Endothelial cell of umbilical vein (primary cell): ENCODE measurements around the gene CACNB3.

Experiments used
- CTCF ChIP-seq, 2 donors: IDR thresholded peaks; 1 replicate in 1 of 2; 2 replicates in 1 of 2; pipeline ENCODE4 v1.5.1; 2011; ENCODE audit warnings: low read length in 2 of 2, mild to moderate bottlenecking in 2 of 2, moderate library complexity in 2 of 2, control low read depth in 1 of 2, inconsistent platforms in 1 of 2, low read depth in 1 of 2; ENCODE audit not compliant: insufficient read depth in 1 of 2; ENCODE audit errors: extremely low read depth in 1 of 2
- EZH2 ChIP-seq: IDR thresholded peaks from 2 replicates; pipeline ENCODE4 v1.6.1; 2012; ENCODE audit warnings: borderline replicate concordance, low read depth, mild to moderate bottlenecking, moderate library complexity, low read length, inconsistent platforms; ENCODE audit not compliant: severe bottlenecking
- GATA2 ChIP-seq: IDR thresholded peaks from 2 replicates; pipeline ENCODE4 v1.7.0; 2011; ENCODE audit warnings: low read depth, mild to moderate bottlenecking, moderate library complexity, mixed read lengths, low read length; ENCODE audit not compliant: insufficient read length, insufficient read depth
- MAX ChIP-seq: IDR thresholded peaks from 2 replicates; pipeline ENCODE4 v1.6.1; 2011; ENCODE audit not compliant: insufficient read depth, insufficient read length
- POLR2A ChIP-seq: IDR thresholded peaks from 2 replicates; pipeline ENCODE4 v1.6.1; 2012; ENCODE audit warnings: low read depth, mild to moderate bottlenecking, control low read depth, low read length
- POLR2AphosphoS5 ChIP-seq: IDR thresholded peaks from 2 replicates; pipeline ENCODE4 v1.6.1; 2012; ENCODE audit warnings: low read depth, mild to moderate bottlenecking, control low read depth, low read length, moderate library complexity; ENCODE audit not compliant: insufficient read depth

GRCh38 chr12:48811437-48812090 lies 6.7 kb upstream of the CACNB3 start:
- TF ChIP-seq CTCF (IDR thresholded peaks at IDR 0.05; ENCODE audit: extremely low read depth in 1 of 2, insufficient read depth in 1 of 2, low read depth in 1 of 2, low read length in 2 of 2): no peak
- TF ChIP-seq EZH2: no peak
- no peak for TF ChIP-seq POLR2A
- TF ChIP-seq MAX: no peak
- TF ChIP-seq POLR2AphosphoS5: no peak
- TF ChIP-seq GATA2: no peak
